Activated naive CD8-positive, alpha-beta T cell treated with anti-CD3 and anti-CD28 coated beads, Interleukin-2, amount 10 ng/mL, durations not matched to agents 7 days and 5 days (primary cell): ENCODE data around the gene RAB31. TPM values are rescaled to one million over a fixed set of nuclear protein-coding genes. Genes with fewer than 3 reads are reported as not detected.

ENCODE experiments used
- ATAC-seq: fragments of 150-1000 bp; cut with Tn5 transposase; one replicate; pipeline ENCODE4 v1.10.0; 2021; ENCODE audit warnings: low read depth, moderate library complexity
- POLR2A ChIA-PET: fragments of 350-600 bp; sonication (Branson Sonifier 250); formaldehyde crosslinking; loops from one replicate; lab custom pipeline; 2021; ENCODE audit warnings: antibody characterized with exemption; lab: Charles Lee
- DNase-seq: peaks from one replicate; pipeline ENCODE4 v3.0.0; 2021
- H3K27ac Mint-ChIP-seq: one replicate; pipeline ENCODE4 v1.8.0; 2022; ENCODE audit warnings: mild to moderate bottlenecking, mixed read lengths
- H3K27me3 Mint-ChIP-seq: one replicate; pipeline ENCODE4 v1.8.0; 2022; ENCODE audit warnings: mild to moderate bottlenecking, moderate library complexity, mixed read lengths
- H3K36me3 Mint-ChIP-seq: one replicate; pipeline ENCODE4 v1.8.0; 2021; ENCODE audit warnings: mild to moderate bottlenecking, mixed read lengths
- H3K4me1 Mint-ChIP-seq: one replicate; pipeline ENCODE4 v1.8.0; 2021; ENCODE audit warnings: mixed read lengths
- H3K4me3 Mint-ChIP-seq: one replicate; pipeline ENCODE4 v1.8.0; 2022; ENCODE audit warnings: mild to moderate bottlenecking, moderate library complexity, mixed read lengths
- H3K9me3 Mint-ChIP-seq: one replicate; pipeline ENCODE4 v1.8.0; 2021; ENCODE audit warnings: mixed read lengths
- total RNA-seq, 2 experiments: library from RNA; stranded (reverse); gene quantifications; one replicate each; pipeline ENCODE4 v1.2.3, GENCODE V29; 2021

The RAB31 gene
- total RNA-seq, 2 experiments from 2014 or later = 0.94 to 3.6 TPM

- POLR2A ChIA-PET = no interaction called here
- Mint-ChIP-seq H3K36me3 (no peaks in the 10 kb centered on the region), H3K9me3 (no peaks in the 10 kb centered on the region), H3K4me1 (no peaks in the 10 kb centered on the region), H3K27me3 (peaks cover 29% of the 10 kb centered on the region), H3K27ac (no peak overlapping the region), H3K4me3 (no peak overlapping the region)
- ATAC-seq (no peak), DNase-seq (no peak)
These were observed 18.8 kb downstream of the RAB31 start for GRCh38 chr18:9726936-9727335.

- DNase-seq (no peak), ATAC-seq (no peak)
- Mint-ChIP-seq H3K4me3 (no peak overlapping the region), H3K36me3 (no peaks in the 10 kb centered on the region), H3K9me3 (no peaks in the 10 kb centered on the region), H3K27me3 (peaks cover 43% of the 10 kb centered on the region), H3K4me1 (peaks cover 17% of the 10 kb centered on the region), H3K27ac (no peak overlapping the region)
- POLR2A ChIA-PET = no interaction called here
These were observed 22.7 kb downstream of the RAB31 start for GRCh38 chr18:9730786-9731185.

- Mint-ChIP-seq H3K9me3 (no peaks in the 10 kb centered on the region), H3K27ac (no peak overlapping the region), H3K4me3 (no peak overlapping the region), H3K4me1 (peaks cover 17% of the 10 kb centered on the region), H3K27me3 (peaks cover 46% of the 10 kb centered on the region), H3K36me3 (no peaks in the 10 kb centered on the region)
- POLR2A ChIA-PET = no interaction called here
- DNase-seq (no peak), ATAC-seq (no peak)
These were observed 23.3 kb downstream of the RAB31 start for GRCh38 chr18:9731380-9731779.

DNA sequence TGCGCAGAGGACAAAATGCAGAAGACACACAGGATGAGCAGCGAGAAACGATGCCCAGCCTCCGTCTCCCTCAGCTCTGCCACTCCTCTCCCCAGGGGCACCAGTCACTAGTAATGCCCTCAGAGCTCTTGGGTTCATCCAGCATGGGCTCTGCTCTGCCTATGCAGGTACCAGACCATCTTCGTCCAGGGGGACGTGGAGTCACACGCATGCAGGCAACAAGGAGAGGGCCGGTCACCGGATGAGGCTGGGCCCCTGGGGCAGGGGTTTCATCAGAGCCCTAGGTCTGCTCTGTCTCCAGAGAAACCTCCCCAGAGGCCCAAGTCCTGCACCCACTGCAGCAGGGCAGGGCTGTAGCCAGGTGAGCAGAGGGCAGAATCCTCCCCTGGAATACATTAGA, 23.9 kb downstream of the RAB31 start:
- Mint-ChIP-seq H3K4me3 (no peak overlapping the region), H3K9me3 (no peaks in the 10 kb centered on the region), H3K27me3 (peaks cover 51% of the 10 kb centered on the region), H3K4me1 (peaks cover 17% of the 10 kb centered on the region), H3K27ac (no peak overlapping the region), H3K36me3 (no peaks in the 10 kb centered on the region)
- no peak for DNase-seq
- POLR2A ChIA-PET = no interaction called here
- ATAC-seq = no peak

GRCh38 chr18:9734189-9734588, 26.1 kb downstream of the RAB31 start:
- no peaks in the 10 kb centered on the region for H3K36me3 Mint-ChIP-seq
- ATAC-seq = no peak
- peaks cover 17% of the 10 kb centered on the region for H3K4me1 Mint-ChIP-seq
- POLR2A ChIA-PET = no interaction called here
- H3K27me3 Mint-ChIP-seq = peaks cover 59% of the 10 kb centered on the region
- DNase-seq = no peak
- H3K9me3 Mint-ChIP-seq = no peaks in the 10 kb centered on the region
- H3K4me3 Mint-ChIP-seq = peak overlapping the region; percentile 11
- H3K27ac Mint-ChIP-seq = no peak overlapping the region

DNA sequence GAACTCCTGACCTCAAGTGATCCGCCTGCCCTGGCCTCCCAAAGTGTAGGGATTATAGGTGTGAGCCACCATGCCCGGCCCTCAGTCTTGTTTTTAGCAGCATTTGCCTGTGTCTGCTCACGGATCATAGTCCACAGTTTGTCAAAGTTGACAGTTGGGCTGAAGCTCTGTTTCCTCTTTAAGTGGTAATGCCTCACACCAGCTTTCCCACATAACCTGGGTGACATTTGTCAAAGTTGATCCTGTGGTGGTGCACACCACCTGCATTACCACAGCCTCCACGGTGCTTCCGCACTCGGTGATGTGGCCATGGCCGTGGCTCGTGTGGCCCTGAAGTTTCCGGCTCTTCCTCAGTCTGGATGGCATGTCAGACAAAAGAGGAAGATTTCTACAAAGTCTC, 27.1 kb downstream of the RAB31 start:
- Mint-ChIP-seq H3K27me3 (peaks cover 63% of the 10 kb centered on the region), H3K9me3 (no peaks in the 10 kb centered on the region), H3K4me1 (peaks cover 17% of the 10 kb centered on the region), H3K4me3 (peak overlapping the region; percentile 35), H3K36me3 (no peaks in the 10 kb centered on the region), H3K27ac (peak overlapping the region; percentile 62)
- POLR2A ChIA-PET = no interaction called here
- peak; percentile 79 for ATAC-seq
- peak; percentile 59 for DNase-seq

- H3K9me3 Mint-ChIP-seq = no peaks in the 10 kb centered on the region
- DNase-seq = no peak
- ATAC-seq = no peak
- peaks cover 17% of the 10 kb centered on the region for H3K4me1 Mint-ChIP-seq
- no peak overlapping the region for H3K4me3 Mint-ChIP-seq
- no peak overlapping the region for H3K27ac Mint-ChIP-seq
- no peaks in the 10 kb centered on the region for H3K36me3 Mint-ChIP-seq
- peaks cover 59% of the 10 kb centered on the region for H3K27me3 Mint-ChIP-seq
- POLR2A ChIA-PET = no interaction called here
These were observed 27.8 kb downstream of the RAB31 start for GRCh38 chr18:9735879-9736278.

DNA sequence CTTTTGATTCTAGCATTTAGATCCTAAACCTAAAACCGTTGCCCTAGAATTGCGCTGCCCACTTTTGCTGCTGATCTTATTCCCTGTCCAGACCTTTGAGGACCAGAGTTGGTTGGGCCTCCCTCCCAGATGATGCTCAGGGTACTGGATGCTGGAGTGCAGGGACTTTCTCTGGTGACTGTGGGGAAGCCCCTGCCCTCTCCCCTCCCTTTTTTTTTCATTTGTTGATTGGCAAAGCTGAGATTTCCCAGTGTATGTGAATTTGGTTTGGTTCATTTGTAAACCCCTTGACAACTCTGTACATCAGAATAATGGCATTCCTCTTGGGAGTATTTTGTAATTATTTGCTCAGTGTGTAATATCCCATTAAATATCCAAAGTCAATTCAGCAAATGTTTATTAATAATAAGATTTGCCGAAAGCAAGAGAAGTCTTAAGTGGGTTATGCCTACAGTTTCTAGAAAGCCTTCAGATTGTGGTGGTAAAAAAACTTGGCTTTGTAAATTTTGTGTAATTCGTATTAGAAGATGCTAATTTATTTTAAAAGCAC, 28.3 kb downstream of the RAB31 start:
- POLR2A ChIA-PET = no interaction called here
- no peak for ATAC-seq
- Mint-ChIP-seq H3K27ac (no peak overlapping the region), H3K4me1 (peaks cover 17% of the 10 kb centered on the region), H3K27me3 (peaks cover 54% of the 10 kb centered on the region), H3K36me3 (no peaks in the 10 kb centered on the region), H3K4me3 (no peak overlapping the region), H3K9me3 (no peaks in the 10 kb centered on the region)
- DNase-seq = no peak

GRCh38 chr18:9737006-9737405, 28.9 kb downstream of the RAB31 start:
- Mint-ChIP-seq H3K27ac (no peak overlapping the region), H3K27me3 (peaks cover 50% of the 10 kb centered on the region), H3K9me3 (no peaks in the 10 kb centered on the region), H3K36me3 (no peaks in the 10 kb centered on the region), H3K4me1 (peaks cover 17% of the 10 kb centered on the region), H3K4me3 (no peak overlapping the region)
- ATAC-seq = no peak
- POLR2A ChIA-PET = no interaction called here
- no peak for DNase-seq

GRCh38 chr18:9737472-9738121, 29.5 kb downstream of the RAB31 start:
- POLR2A ChIA-PET = no interaction called here

DNA sequence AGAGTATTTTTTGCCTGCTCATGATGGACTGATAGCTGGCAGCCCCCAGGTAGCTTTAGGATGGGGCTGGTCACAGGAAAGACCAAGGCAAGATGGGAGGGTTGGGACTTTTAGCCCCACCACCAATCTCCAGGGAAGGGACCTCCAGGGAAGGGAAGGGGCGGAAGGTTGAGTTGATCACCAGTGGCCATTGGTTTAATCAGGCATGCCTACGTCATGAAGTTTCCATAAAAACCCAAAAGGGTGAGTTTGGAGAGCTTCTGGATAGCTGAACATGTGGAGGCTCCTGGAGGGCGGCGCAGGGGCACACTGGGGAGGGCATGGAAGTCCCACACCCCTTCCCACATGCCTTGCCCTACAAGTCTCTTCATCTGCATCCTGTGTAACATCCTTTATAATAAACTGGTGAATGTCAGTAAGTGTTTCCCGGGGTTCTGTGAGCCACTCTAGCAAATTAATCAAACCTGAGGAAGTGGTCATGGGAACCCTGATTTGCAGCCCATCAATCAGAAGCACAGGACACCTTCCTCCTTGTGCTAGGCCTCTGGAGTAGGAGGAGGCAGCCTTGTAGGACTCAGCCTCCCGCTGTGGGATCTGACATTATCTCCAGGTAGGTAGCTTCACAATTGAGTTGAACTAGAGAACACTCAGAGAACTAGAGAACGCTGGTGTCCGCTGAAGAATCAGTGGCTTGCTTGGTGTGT, 30.3 kb downstream of the RAB31 start:
- H3K9me3 Mint-ChIP-seq = no peaks in the 10 kb centered on the region
- H3K36me3 Mint-ChIP-seq = no peaks in the 10 kb centered on the region
- no peak for DNase-seq
- H3K27ac Mint-ChIP-seq = no peak overlapping the region
- H3K4me1 Mint-ChIP-seq = peaks cover 17% of the 10 kb centered on the region
- ATAC-seq = no peak
- peaks cover 48% of the 10 kb centered on the region for H3K27me3 Mint-ChIP-seq
- H3K4me3 Mint-ChIP-seq = no peak overlapping the region
- POLR2A ChIA-PET = no interaction called here

More at GRCh38 chr18:9737472-9738121, 29.5 kb downstream of the RAB31 start:
- Mint-ChIP-seq H3K27me3 (peaks cover 51% of the 10 kb centered on the region), H3K4me1 (peaks cover 17% of the 10 kb centered on the region), H3K4me3 (no peak overlapping the region), H3K9me3 (no peaks in the 10 kb centered on the region), H3K27ac (no peak overlapping the region), H3K36me3 (no peaks in the 10 kb centered on the region)
- ATAC-seq = no peak
- DNase-seq = no peak

GRCh38 chr18:9739516-9739915, 31.4 kb downstream of the RAB31 start:
- Mint-ChIP-seq H3K27me3 (peaks cover 52% of the 10 kb centered on the region), H3K36me3 (no peaks in the 10 kb centered on the region), H3K27ac (no peak overlapping the region), H3K9me3 (no peaks in the 10 kb centered on the region), H3K4me3 (no peak overlapping the region), H3K4me1 (peaks cover 11% of the 10 kb centered on the region)
- ATAC-seq (no peak), DNase-seq (no peak)
- POLR2A ChIA-PET = no interaction called here

- DNase-seq = no peak
- H3K27ac Mint-ChIP-seq = no peak overlapping the region
- H3K27me3 Mint-ChIP-seq = peaks cover 56% of the 10 kb centered on the region
- no peaks in the 10 kb centered on the region for H3K9me3 Mint-ChIP-seq
- no peak for ATAC-seq
- POLR2A ChIA-PET = no interaction called here
- no peak overlapping the region for H3K4me3 Mint-ChIP-seq
- no peaks in the 10 kb centered on the region for H3K36me3 Mint-ChIP-seq
- peaks cover 6% of the 10 kb centered on the region for H3K4me1 Mint-ChIP-seq
These were observed 32.0 kb downstream of the RAB31 start for GRCh38 chr18:9740071-9740470.

DNA sequence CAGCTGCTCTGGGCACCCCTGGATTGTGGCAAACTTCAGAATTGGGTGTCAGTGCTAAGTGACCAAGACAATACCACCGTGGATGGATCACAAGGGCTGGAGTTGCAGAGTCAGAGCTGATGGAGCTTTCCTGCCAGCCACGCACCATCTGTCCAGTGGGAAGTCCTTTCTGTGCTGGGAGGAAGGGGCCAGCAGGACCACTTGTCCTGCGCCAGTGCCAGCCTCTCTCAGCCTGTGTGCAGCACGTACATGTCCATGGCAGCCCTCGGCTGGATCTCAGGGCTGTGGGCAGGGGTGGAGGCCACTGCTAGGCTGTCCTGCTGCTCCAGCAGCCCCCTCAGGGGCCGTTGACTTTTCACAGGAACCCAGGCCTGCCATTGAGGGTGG, 33.3 kb downstream of the RAB31 start:
- ATAC-seq (no peak), DNase-seq (no peak)
- POLR2A ChIA-PET = no interaction called here
- no peaks in the 10 kb centered on the region for H3K4me1 Mint-ChIP-seq
- no peaks in the 10 kb centered on the region for H3K9me3 Mint-ChIP-seq
- H3K36me3 Mint-ChIP-seq = no peaks in the 10 kb centered on the region
- no peak overlapping the region for H3K4me3 Mint-ChIP-seq
- peaks cover 61% of the 10 kb centered on the region for H3K27me3 Mint-ChIP-seq
- H3K27ac Mint-ChIP-seq = no peak overlapping the region
